BLaER1 treated with 17β-estradiol and CSF1 and Interleukin-3, amounts not matched to agents 10 nM and 100 nM (cell line): ENCODE results near the gene APBB2.
"Not testable (repeated sequence)": the region's sequence is repeated elsewhere in the genome, so short reads cannot be mapped to it uniquely, and the experiment has no call there.

Source experiments
- H3K27ac ChIP-seq, 11 experiments: shearing (Covaris generic); formaldehyde crosslinking; 2 replicates each; pipeline ENCODE4 v1.8.1; 2022
- H3K27me3 ChIP-seq, 11 experiments: shearing (Covaris generic); formaldehyde crosslinking; 2 replicates each; pipeline ENCODE4 v1.8.1; 2022
- H3K36me3 ChIP-seq, 11 experiments: shearing (Covaris generic); formaldehyde crosslinking; 2 replicates each; pipeline ENCODE4 v1.8.1; 2022
- H3K4me1 ChIP-seq, 10 experiments: shearing (Covaris generic); formaldehyde crosslinking; 2 replicates each; pipeline ENCODE4 v1.8.1; 2022
- H3K4me2 ChIP-seq, 11 experiments: shearing (Covaris generic); formaldehyde crosslinking; 2 replicates each; pipeline ENCODE4 v1.8.1; 2022
- H3K4me3 ChIP-seq, 10 experiments: shearing (Covaris generic); formaldehyde crosslinking; 2 replicates each; pipeline ENCODE4 v1.8.1; 2022
- H3K9ac ChIP-seq, 11 experiments: shearing (Covaris generic); formaldehyde crosslinking; 2 replicates each; pipeline ENCODE4 v1.8.1; 2022
- H3K9me3 ChIP-seq, 11 experiments: shearing (Covaris generic); formaldehyde crosslinking; replicated peaks in 1 of 11; 2 replicates each; pipeline ENCODE4 v1.8.1; 2022
- H4K20me1 ChIP-seq, 11 experiments: shearing (Covaris generic); formaldehyde crosslinking; 2 replicates each; pipeline ENCODE4 v1.8.1; 2022
- Cebpa-rat ChIP-seq, 11 experiments: shearing (Covaris generic); IDR thresholded peaks; 2 replicates each; pipeline ENCODE4 v1.8.1; 2022

APBB2 gene

GRCh38 chr4:41057467-41057866 is 156.9 kb downstream of the APBB2 start:
- H3K27ac ChIP-seq = no peak overlapping the region
- no peaks in the 10 kb centered on the region for H3K27me3 ChIP-seq
- H3K36me3 ChIP-seq = peaks cover 0 to 35% (median 10%) of the 10 kb centered on the region in 11 experiments; a peak in 13 of 22 replicates
- no peak overlapping the region for H3K4me3 ChIP-seq
- no peak for TF ChIP-seq Cebpa-rat (IDR thresholded peaks at IDR 0.05)
- H3K9me3 ChIP-seq = peaks cover 22 to 34% (median 26%) of the 10 kb centered on the region in 11 experiments
- no peak overlapping the region for H3K4me2 ChIP-seq
- no peaks in the 10 kb centered on the region for H3K4me1 ChIP-seq
- no peak overlapping the region for H3K9ac ChIP-seq
- H4K20me1 ChIP-seq = no peaks in the 10 kb centered on the region

- peaks cover 3 to 25% (median 17%) of the 10 kb centered on the region in 11 experiments; a peak in 16 of 22 replicates for H3K9me3 ChIP-seq
- H3K27me3 ChIP-seq = no peaks in the 10 kb centered on the region
- no peaks in the 10 kb centered on the region for H4K20me1 ChIP-seq
- H3K9ac ChIP-seq = no peak overlapping the region
- peaks cover 0 to 13% (median 3%) of the 10 kb centered on the region in 11 experiments; a peak in 4 of 22 replicates for H3K36me3 ChIP-seq
- no peak overlapping the region for H3K4me3 ChIP-seq
- H3K4me2 ChIP-seq = no peak overlapping the region
- H3K27ac ChIP-seq = no peak overlapping the region
- no peaks in the 10 kb centered on the region for H3K4me1 ChIP-seq
- no peak for TF ChIP-seq Cebpa-rat (IDR thresholded peaks at IDR 0.05)
Measured at GRCh38 chr4:41052287-41052686, 162.1 kb downstream of the APBB2 start.

GRCh38 chr4:41050880-41051775 is 163.2 kb downstream of the APBB2 start:
- Histone ChIP-seq H3K4me1 (no peaks in the 10 kb centered on the region), H3K27ac (no peak overlapping the region)

GRCh38 chr4:41050116-41050515 is 164.2 kb downstream of the APBB2 start:
- TF ChIP-seq Cebpa-rat (IDR thresholded peaks at IDR 0.05) = no peak
- Histone ChIP-seq H3K27ac (no peak overlapping the region), H3K9ac (no peak overlapping the region), H3K4me1 (no peaks in the 10 kb centered on the region), H3K9me3 (peaks cover 20 to 40% (median 33%) of the 10 kb centered on the region in 11 experiments), H4K20me1 (no peaks in the 10 kb centered on the region), H3K27me3 (no peaks in the 10 kb centered on the region), H3K4me3 (no peak overlapping the region), H3K4me2 (no peak overlapping the region), H3K36me3 (peaks cover 0 to 13% (median 4%) of the 10 kb centered on the region in 11 experiments; a peak in 5 of 22 replicates)

More at GRCh38 chr4:41050880-41051775, 163.2 kb downstream of the APBB2 start:
- Histone ChIP-seq H4K20me1 (no peaks in the 10 kb centered on the region), H3K36me3 (peaks cover 0 to 13% (median 3%) of the 10 kb centered on the region in 11 experiments; a peak in 4 of 22 replicates), H3K27me3 (no peaks in the 10 kb centered on the region), H3K9ac (no peak overlapping the region), H3K4me2 (no peak overlapping the region), H3K4me3 (no peak overlapping the region), H3K9me3 (peaks cover 11 to 34% (median 25%) of the 10 kb centered on the region in 11 experiments; a peak in 19 of 22 replicates)
- TF ChIP-seq Cebpa-rat (IDR thresholded peaks at IDR 0.05) = no peak

GRCh38 chr4:41049176-41049575 is 165.2 kb downstream of the APBB2 start:
- not testable (repeated sequence) for H3K27ac ChIP-seq, H3K27me3 ChIP-seq, H3K4me2 ChIP-seq, H3K9ac ChIP-seq, H3K4me3 ChIP-seq, H4K20me1 ChIP-seq, H3K4me1 ChIP-seq
- H3K36me3 ChIP-seq = peaks cover 0 to 13% (median 4%) of the 10 kb centered on the region in 11 experiments; a peak in 5 of 22 replicates
- H3K9me3 ChIP-seq = peaks cover 30 to 48% (median 42%) of the 10 kb centered on the region in 11 experiments

GRCh38 chr4:41044791-41045190 is 169.6 kb downstream of the APBB2 start:
- H3K4me2 ChIP-seq = no peak overlapping the region
- H3K36me3 ChIP-seq = peaks cover 0 to 5% (median 0%) of the 10 kb centered on the region in 11 experiments; a peak in 2 of 22 replicates
- H3K4me1 ChIP-seq = no peaks in the 10 kb centered on the region
- H3K27me3 ChIP-seq = no peaks in the 10 kb centered on the region
- no peaks in the 10 kb centered on the region for H4K20me1 ChIP-seq
- no peak for TF ChIP-seq Cebpa-rat (IDR thresholded peaks at IDR 0.05)
- H3K9ac ChIP-seq = no peak overlapping the region
- no peak overlapping the region for H3K4me3 ChIP-seq
- H3K9me3 ChIP-seq = peaks cover 29 to 47% (median 37%) of the 10 kb centered on the region in 11 experiments; a peak in 21 of 22 replicates
- no peak overlapping the region for H3K27ac ChIP-seq

- no peak overlapping the region for H3K4me2 ChIP-seq
- no peaks in the 10 kb centered on the region for H3K27me3 ChIP-seq
- H3K4me3 ChIP-seq = no peak overlapping the region
- no peaks in the 10 kb centered on the region for H3K4me1 ChIP-seq
- peaks cover 29 to 41% (median 35%) of the 10 kb centered on the region in 11 experiments; a peak in 21 of 22 replicates for H3K9me3 ChIP-seq
- peaks cover 0 to 5% (median 0%) of the 10 kb centered on the region in 11 experiments; a peak in 2 of 22 replicates for H3K36me3 ChIP-seq
- no peak overlapping the region for H3K9ac ChIP-seq
- no peak for TF ChIP-seq Cebpa-rat (IDR thresholded peaks at IDR 0.05)
- no peaks in the 10 kb centered on the region for H4K20me1 ChIP-seq
- H3K27ac ChIP-seq = no peak overlapping the region
Measured at GRCh38 chr4:41044165-41044564, 170.2 kb downstream of the APBB2 start.

GRCh38 chr4:41043465-41043864 is 170.9 kb downstream of the APBB2 start:
- Histone ChIP-seq H3K27me3 (no peaks in the 10 kb centered on the region), H3K4me3 (no peak overlapping the region), H3K27ac (no peak overlapping the region), H3K9me3 (peaks cover 26 to 37% (median 33%) of the 10 kb centered on the region in 11 experiments; a peak in 21 of 22 replicates), H3K4me2 (no peak overlapping the region), H3K36me3 (peaks cover 0 to 5% (median 0%) of the 10 kb centered on the region in 11 experiments; a peak in 2 of 22 replicates), H4K20me1 (no peaks in the 10 kb centered on the region), H3K9ac (no peak overlapping the region), H3K4me1 (no peaks in the 10 kb centered on the region)
- no peak for TF ChIP-seq Cebpa-rat (IDR thresholded peaks at IDR 0.05)

- H3K9ac ChIP-seq = no peak overlapping the region
- H3K4me3 ChIP-seq = no peak overlapping the region
- no peak for TF ChIP-seq Cebpa-rat (IDR thresholded peaks at IDR 0.05)
- peaks cover 18 to 33% (median 25%) of the 10 kb centered on the region in 11 experiments; a peak in 21 of 22 replicates for H3K9me3 ChIP-seq
- no peak overlapping the region for H3K27ac ChIP-seq
- H3K36me3 ChIP-seq = peaks cover 0 to 5% (median 0%) of the 10 kb centered on the region in 11 experiments; a peak in 1 of 22 replicates
- no peak overlapping the region for H3K4me2 ChIP-seq
- H4K20me1 ChIP-seq = no peaks in the 10 kb centered on the region
- no peaks in the 10 kb centered on the region for H3K27me3 ChIP-seq
- no peaks in the 10 kb centered on the region for H3K4me1 ChIP-seq
Measured at GRCh38 chr4:41041551-41041950, 172.8 kb downstream of the APBB2 start.
